GM21619 (cell line): Measurements from ENCODE around the gene CACNA1A.
"Not testable (repeated sequence)": the region's sequence is repeated elsewhere in the genome, so short reads cannot be mapped to it uniquely, and the experiment has no call there.

ENCODE experiments used
- ATAC-seq: cut with Tn5 transposase; IDR thresholded peaks from one replicate; pipeline ENCODE4 v1.9.1; 2021; ENCODE audit not compliant: unreplicated experiment

The CACNA1A gene

DNA sequence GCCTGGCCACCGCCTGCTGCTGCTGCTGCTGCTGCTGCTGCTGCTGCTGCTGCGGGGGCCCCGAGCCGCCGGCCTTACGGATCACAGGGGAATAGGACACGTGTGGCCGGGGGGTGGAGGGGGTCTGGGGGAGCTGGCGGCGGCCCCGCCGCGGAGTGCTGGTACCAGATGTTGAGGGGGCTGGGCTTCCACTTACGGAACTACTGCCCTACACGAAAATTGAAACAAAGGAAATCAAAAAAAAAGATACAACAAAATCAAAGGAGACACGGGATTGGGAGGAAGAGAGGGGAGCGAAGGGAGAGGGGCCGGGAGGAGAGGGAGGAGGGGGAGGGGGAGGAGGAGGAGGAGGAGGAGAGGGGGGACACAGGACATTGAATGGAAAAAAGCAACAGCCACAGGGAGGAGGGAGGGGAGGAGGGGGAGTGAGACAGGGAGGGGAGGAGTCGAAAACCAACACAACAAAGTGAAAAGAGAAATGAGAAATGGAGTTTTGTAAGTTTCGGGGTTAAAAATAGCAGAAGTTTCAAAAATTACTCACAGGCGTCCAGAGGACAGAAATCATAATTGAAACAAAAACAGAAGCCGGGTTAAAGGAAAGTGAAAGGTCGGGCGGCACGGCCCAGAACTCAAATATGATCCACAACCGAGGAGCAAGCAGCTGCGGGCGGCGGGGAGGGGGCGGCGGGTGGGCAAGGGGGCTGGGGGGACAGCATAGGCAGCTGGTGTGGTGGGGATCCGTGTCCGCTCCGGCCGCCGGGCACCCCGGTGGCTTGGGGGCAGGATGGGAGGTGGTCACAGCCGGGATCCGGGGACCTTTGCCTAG lies 298.2 kb downstream of the CACNA1A start:
- peak; percentile 60 for ATAC-seq

DNA sequence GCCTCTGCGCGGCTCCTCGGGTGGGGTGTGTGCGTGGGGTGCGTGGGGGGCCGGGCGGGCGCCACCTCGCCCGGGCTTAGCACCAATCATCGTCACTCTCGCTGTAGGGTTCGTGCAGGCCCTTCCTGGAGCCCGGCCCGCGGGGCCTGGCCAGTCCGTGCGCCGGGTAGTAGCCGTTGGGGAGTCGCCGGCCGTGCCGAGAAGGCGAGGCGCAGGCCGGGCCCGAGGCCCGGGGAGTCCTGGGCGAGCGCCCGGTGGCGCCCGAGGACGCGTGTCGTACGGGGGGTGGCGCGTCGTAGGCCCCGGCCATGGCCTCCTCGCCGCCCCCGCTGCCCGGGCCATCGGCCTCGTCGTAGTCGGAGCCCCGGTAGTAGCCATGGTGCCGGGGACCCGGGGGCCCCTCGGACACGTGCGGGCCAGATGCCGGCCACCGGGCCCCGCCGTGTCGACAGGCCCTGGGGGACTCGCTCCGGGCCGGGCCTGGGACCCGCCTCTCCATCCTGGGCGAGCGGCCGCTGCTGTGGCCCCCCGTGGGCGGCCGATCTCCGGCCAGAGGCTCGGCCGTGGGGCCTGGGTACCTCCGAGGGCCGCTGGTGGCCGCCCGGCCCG lies 298.9 kb downstream of the CACNA1A start:
- no peak for ATAC-seq

DNA sequence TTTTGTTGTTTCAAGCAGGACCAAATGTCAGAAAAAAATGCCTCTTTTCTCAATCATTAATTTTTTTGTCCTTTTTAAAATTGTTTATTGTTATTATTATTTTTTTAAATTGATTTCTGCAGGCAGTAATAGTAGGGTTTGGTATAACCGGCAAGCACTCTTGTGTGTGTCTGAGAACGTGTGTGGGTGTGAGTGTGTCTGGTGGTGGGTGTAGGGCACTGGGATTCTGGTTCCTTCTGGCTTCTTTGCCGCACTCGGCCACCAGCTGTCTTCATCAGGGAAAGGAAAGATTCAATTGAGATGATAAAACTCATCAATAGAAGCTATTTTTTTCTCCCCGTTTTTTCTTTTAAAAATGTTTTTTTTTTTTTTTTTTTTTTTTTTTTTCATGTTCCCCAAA lies 299.7 kb downstream of the CACNA1A start:
- ATAC-seq = no peak

DNA sequence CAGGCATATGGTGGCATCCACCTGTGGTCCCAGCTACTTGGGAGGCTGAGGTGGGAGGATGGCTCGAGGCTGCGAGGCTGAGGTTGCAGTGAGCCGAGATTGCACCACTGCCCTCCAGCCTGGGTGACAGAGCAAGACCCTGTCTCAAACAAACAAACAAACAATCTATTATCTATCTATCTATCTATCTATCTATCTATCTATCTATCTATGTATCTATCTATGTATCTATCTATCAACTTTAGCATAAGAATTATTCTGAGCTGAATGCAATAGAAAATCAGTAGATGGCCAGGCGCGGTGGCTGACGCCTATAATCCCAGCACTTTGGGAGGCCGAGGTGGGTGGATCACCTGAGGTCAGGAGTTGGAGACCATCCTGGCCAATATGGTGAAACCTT lies 304.2 kb downstream of the CACNA1A start:
- not testable (repeated sequence) for ATAC-seq

DNA sequence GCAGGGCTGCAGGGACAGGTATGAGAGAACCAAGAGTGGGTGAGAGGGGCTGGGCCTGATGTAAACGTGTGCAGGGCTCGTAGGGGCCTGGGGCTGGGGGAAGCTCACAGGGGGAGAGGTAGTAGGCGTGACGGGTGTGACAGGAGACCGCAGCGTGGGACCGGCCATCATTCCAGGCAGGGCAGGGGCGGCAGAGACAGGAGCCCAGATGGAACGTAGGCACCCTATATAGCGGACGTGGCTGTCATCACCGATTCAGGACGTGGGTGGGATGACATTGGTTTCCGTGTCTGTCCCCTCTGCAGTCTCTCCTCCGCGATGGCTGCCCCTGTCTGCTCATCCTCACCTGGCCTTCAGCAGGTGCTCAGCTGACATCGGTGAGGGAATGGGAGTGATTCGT lies 307.6 kb downstream of the CACNA1A start:
- ATAC-seq = no peak

DNA sequence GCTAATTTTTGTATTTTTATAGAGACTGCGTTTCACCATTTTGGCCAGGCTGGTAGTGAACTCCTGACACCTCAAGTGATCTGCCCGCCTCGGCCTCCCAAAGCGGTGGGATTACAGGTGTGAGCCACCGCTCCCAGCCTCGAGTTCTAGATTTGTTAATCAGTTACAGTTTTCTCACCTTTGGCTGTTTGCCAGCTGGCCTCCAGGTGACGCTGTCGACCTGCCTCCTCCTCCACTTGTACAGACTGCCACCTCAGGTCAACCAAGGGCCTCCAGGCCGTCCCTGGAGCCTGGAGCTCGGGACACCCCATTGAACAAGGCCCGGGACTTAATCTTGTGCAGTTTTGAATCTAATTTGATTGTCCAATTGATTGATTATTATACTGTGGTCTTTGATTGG lies 310.6 kb downstream of the CACNA1A start:
- no peak for ATAC-seq

DNA sequence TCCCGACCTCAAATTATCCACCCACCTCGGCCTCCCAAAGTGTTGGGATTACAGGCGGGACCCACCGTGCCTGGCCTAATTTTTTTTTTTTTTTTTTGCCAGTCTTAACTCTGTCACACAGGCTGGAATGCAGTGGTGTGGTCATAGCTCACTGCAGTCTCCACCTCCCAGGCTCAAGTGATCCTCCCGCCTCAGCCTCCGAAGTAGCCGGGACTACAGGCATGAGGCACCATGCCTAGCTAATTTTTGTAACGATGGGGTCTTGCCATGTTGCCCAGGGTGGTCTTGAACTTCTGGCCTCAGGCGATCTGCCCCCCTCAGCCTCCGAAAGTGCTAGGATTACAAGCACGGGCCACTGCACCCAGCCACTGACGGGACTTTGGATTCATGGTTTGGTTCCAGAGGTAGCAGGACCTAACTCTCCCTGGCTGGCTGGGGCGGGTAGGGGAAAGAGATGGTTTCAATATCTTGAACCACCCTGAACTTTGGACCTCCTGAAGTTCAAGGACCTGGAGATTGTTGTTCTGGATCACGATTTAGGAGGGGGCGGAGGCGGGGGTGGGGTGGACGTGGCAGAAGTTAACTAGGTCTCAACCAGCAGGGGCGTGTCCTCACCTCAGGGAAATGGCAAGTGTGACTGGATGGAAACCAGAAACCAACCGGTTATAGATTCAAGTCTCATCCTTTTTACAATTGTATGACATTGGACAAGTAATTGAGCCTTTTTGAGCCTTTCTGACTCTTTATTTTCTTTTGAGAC lies 315.3 kb downstream of the CACNA1A start:
- ATAC-seq = no peak

DNA sequence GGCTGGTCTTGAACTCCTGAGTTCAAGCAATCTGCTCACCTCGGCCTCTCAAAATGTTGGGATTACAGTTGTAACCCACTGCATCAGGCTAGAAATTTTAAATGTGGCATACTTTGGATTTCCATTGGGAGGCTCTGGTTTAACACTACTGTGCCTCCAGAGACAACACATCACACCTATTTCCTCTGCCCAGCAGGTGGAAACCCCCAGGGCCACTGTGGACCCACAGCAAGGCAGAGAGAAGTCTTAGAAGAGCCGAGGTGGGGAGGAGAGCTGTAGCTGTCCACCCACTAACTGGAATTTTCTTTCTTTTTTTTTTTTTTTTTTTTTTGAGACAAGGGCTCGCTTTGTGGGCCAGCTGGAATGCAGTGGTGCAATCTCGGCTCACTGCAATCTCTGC lies 316.7 kb downstream of the CACNA1A start:
- no peak for ATAC-seq

DNA sequence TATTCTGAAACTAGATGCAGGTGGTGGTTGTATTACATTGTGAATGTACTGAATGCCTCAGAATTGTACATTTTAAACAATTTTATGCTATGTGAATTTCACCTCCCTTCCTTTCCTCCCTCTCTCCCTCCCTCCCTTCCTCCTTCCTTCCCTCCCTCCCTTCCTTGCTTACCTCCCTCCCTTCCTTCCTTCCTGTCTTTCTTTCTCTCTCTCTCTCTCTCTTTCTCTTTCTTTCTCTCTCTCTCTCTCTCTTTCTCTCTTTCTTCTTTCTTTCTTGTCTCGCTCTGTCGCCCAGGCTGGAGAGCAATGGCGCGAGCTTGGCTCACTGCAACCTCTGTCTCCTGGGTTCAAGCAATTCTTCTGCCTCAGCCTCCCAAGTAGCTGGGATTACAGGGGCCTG lies 318.9 kb downstream of the CACNA1A start:
- ATAC-seq = no peak

DNA sequence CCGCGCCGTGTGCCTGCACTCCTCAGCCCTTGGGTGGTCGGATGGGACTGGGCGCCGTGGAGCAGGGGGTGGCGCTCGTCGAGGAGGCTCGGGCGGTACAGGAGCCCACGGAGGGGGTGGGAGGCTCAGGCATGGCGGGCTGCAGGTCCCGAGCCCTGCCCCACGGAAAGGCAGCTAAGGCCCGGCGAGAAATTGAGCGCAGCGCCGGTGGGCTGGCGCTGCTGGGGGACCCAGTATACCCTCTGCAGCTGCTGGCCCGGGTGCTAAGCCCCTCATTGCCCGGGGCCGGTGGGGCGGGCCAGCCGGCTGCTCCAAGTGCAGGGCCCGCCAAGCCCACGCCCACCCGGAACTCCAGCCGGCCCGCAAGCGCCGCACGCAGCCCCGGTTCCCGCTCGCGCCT lies 319.6 kb downstream of the CACNA1A start:
- ATAC-seq = not testable (repeated sequence)

DNA sequence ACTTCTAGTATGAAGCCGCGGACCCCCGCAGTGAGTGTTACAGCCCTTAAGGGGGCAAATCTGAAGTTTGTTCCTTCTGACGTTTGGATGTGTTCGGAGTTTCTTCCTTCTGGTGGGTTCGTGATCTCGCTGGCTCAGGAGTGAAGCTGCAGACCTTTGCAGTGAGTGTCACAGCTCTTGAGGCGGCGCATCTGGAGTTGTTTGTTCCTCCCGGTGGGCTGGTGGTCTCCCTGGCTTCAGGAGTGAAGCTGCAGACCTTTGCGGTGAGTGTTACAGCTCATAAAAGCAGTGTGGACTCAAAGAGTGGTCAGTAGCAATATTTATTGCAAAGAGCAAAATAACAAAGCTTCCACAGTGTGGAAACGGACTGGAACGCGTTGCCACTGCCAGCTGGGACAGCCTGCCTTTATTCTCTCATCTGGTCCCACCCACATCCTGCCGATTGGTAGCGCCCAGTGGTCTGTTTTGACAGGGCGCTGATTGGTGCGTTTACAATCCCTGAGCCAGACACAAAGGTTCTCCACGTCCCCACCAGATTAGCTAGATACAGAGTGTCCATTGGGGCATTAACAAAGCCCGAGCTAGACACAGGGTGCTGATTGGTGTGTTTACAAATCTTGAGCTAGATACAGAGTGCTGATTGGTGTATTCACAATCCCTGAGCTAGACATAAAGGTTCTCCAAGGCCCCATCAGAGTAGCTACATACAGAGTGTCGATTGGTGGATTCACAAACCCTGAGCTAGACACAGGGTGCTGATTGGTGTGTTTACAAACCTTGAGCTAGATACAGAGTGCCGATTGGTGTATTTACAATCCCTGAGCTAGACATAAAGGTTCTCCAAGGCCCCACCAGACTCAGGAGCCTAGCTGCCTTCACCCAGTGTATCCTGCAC lies 320.3 kb downstream of the CACNA1A start:
- ATAC-seq = not testable (repeated sequence)

DNA sequence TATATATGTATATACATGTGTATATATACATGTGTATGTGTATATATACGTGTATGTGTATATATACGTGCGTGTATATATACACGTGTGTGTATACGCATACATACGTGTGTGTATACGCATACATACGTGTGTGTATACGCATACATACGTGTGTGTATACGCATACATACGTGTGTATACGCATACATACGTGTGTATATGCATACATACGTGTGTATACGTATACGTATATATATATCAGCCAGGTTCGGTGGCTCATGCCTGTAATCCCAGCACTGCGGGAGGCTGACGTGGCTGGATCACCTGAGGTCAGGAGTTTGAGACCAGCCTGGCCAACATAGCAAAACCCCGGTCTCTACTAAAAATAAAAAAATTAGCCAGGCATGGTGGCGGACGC lies 321.4 kb downstream of the CACNA1A start:
- not testable (repeated sequence) for ATAC-seq

DNA sequence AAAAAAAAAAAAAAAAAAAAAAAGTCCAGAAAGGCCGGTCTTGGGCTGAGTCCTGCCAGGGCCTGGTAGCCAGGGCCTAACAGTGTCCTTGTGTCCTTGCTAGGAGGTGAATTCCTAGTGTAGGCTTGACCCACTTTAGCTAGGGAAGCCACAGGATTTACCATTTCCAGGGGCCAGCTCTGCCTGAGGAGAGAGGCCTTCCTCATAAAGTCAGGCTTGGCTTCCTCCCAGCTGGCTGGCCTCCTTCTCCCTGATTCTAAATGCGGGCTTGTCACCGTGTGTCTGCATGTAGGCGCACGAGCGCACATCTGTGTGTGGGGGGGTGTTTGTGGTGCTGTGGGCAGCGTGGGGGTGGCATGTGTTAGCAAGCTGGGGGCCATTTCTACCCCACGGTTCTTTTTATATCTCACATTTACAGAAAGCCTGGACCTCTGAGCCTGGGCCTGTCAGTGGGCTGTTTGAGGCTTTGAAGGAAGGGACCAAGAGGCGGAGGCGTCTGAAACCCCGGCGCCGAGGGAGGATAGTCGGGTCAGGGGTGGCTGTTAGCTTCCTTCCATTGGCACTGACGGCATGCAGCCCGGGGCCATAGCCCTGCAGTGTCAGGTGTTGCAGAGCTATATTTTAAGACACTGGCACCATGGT lies 324.4 kb downstream of the CACNA1A start:
- ATAC-seq = no peak

DNA sequence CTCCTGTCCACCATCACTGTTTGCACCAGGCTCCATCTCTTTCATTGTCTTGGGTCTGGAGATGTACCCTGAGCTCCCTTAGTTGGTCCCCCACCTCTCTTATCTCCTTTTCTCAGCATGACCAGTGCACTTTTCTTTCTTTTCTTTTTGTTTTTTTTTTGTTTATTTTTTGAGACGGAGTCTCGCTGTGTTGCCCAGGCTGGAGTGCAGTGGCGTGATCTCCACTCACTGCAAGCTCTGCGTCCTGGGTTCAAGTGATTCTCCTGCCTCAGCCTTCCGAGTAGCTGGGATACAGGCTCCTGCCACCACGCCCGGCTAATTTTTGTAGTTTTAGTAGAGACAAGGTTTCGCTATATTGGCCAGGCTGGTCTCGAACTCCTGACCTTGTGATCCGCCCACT lies 328.0 kb downstream of the CACNA1A start:
- ATAC-seq = not testable (repeated sequence)

DNA sequence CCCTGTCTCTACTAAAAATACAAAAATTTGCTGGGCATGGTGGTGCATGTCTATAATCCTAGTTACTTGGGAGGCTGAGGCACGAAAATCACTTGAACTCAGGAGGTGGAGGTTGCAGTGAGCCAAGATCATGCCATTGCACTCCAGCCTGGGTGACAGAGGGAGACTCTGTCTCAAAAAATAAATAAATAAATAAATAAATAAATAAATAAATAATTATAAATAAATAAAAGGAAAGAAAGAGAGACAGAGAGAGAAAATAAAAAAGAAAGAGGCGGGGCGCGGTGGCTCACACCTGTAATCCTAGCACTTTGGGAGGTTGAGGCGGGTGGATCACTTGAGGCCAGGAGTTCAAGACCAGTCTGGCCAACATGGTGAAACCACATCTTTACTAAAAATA lies 328.7 kb downstream of the CACNA1A start:
- ATAC-seq = not testable (repeated sequence)

DNA sequence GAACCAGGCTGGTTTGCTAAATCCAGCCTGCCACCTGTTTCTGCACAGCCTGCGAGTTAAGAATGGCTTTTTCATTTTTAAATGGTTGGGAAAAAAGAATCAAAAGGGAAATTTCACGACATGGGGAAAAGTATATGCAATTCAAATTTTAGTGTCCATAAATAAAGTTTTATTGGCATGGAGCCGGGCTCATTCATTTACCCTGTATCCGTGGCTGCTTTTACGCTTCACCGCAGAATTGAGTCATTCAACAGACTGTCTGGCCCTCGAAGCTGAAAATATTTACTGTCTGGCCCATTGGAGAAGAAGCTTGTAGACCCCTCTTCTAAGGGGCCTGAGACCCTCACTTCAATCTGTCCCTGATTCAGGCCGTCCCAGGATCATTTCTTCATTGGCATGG lies 329.9 kb downstream of the CACNA1A start:
- ATAC-seq = no peak

DNA sequence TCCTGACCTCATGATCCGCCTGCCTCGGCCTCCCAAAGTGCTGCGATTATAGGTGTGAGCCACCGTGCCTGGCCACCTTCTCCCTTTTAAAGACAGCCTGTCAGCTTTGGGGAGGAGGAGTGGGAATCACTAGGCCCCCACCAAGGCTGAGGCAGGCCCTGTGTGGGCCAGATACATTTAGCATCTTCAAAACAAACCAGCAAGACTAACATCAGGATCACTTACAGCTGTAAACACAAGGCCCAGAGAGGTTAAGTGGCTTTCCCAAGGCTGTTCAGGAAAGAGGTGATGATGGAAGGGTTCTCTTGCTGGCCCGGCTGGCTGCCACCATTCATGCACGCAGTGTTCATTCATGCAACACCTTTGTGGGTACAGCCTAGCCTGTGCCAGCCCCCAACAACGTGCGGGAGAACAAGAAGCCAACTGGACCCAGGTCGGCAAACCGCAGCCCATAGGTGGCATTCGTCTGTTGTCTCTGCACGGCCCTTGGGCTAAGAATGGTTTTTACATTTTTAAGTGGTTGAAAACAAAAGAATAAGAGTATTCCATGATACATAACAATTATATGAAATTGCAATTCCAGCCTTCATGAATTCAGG lies 333.0 kb downstream of the CACNA1A start:
- ATAC-seq = no peak

DNA sequence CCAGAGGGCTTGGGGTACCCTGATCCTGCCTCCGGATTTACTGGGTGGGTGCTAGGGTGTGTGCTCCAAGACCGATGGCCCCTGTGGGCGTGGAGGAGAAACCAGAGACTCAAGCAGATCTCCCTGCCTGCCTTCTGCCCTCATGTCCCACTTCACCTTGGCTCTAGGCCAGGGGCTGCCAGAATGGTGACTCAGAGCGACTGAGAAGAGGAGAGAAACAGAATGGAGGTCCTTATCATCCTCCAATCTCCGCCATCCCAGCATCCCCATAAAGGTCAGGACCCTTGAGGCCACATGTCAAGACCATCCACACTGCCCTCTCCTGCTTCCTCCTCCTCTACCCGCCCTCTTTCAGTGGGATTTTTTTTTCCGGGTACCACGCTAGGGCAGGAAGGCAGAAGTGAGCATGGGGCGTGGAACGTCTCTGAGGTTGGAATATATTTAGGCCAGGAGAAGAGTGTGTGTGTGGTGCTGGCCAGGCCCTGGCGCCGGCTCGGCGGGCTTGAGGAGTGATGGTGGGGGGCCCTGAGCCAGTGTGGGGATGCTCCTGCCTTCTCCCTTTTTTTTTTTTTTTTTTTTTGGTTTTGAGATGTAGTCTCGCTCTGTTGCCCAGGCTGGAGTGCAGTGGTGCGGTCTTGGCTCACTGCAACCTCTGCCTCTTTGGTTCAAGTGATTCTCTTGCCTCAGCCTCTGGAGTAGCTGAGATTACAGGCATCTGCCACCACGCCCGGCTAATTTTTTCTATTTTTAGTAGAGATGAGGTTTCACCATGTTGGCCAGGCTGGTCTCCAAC lies 333.7 kb downstream of the CACNA1A start:
- no peak for ATAC-seq

DNA sequence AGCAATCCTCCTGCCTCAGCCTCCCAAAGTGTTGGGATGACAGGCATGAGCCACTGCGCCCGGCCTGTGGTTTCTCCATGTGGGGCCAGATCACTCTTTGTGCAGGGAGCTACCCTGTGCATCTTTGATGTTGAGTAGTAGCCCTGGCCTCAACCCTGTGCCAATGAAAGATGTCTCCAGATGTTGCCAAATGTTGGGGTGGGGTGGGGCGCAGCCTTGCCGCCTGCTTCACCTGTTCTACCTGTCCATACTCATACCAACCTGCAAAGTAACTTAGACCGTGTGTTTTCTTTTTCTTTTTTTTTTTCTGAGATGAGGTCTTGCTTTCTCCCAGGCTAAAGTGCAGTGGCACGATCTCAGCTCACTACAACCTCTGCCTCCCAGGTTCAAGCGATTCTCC lies 335.1 kb downstream of the CACNA1A start:
- ATAC-seq = no peak
